NCI-H2081 treated with DMSO at 0.1 percent for 48 hours (cell line): Measurements from ENCODE around the gene MARCHF10.

Experiments
- DNase-seq: peaks from one replicate; lab custom pipeline; 2025; lab: John Stamatoyannopoulos, UW

The MARCHF10 gene

DNA sequence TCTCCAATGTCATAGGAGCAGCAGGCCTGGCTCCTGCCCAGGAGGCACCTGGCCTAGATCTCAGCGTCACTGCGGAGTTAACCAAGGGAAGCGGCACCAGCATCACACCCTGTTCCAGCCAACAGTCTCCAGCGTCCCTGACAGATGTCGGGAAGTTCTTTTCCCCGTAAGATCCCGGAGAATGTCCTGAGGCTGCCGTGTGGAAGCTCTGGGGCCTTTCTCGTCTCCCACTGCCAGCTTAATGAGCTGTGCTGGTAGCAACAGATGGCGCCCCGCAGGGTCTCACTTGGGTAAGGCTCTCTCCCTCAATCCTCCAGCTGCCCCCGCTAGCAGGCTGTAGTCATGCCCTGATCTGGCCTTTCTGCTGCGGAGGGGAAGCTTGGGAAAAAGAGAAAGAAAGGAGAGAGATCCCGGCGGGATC, 57.5 kb downstream of the MARCHF10 start:
- no peak for DNase-seq

DNA sequence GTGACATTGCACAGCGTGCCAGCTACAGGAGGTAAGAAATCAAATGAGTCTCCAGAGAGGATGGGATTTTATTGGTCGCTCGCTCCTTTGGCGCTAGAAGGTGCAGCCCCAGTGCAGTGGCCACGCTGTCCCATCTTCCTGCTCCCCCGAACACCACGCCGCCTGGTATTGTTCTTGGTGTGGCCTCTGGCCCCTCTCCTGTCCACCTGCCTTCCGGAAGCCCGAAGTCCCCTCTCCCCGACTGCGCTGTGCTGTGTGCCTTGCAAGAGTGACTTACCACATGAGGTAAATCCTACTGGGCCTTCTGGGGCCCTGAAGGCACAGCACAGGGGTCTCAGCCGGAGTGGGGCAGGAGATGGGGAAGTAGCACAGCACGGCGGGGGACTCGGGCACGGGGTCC, 58.2 kb downstream of the MARCHF10 start:
- no peak for DNase-seq

DNA sequence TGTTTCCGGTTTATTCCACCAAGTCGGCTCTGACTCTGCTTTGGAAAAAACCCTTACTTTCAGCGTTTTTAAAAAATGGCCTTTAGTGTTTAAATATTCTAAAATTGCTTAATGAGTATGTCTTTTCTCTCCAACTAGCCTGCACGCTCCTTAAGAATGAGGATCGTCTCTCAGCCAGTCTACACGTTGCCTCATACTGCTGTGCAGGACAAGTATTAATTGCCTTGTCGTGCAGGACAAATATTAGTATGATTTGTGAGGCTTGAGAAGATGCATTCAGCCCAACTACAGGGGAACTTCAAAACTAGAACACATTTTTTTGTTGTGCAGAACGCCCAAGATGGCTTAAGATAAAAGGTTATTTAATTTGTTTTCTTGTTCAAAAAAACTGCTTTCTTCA, 61.2 kb downstream of the MARCHF10 start:
- no peak for DNase-seq

GRCh38 chr17:62745806-62746205, 62.3 kb downstream of the MARCHF10 start:
- no peak for DNase-seq

DNA sequence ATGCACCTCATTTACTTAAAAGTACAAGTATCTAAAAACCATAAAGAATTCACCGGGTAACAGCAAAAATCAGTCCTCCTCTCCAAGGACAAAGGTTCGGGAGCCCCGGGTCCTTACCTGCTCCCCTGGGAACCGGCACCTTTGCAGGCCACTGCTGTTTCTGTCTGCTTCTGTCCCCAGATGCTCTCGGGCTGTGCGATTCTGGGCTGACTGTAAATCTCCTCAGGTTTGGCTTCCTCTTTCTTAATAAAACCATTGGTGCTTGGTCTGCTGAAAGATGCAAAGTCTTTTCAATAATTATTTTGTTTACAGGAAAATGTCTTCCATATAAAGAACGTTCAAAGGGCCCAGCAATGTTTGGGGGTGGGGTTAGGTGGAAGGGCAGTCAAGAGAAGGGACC, 63.9 kb downstream of the MARCHF10 start:
- DNase-seq, result no peak

GRCh38 chr17:62741290-62741689, 66.8 kb downstream of the MARCHF10 start:
- DNase-seq, result no peak

DNA sequence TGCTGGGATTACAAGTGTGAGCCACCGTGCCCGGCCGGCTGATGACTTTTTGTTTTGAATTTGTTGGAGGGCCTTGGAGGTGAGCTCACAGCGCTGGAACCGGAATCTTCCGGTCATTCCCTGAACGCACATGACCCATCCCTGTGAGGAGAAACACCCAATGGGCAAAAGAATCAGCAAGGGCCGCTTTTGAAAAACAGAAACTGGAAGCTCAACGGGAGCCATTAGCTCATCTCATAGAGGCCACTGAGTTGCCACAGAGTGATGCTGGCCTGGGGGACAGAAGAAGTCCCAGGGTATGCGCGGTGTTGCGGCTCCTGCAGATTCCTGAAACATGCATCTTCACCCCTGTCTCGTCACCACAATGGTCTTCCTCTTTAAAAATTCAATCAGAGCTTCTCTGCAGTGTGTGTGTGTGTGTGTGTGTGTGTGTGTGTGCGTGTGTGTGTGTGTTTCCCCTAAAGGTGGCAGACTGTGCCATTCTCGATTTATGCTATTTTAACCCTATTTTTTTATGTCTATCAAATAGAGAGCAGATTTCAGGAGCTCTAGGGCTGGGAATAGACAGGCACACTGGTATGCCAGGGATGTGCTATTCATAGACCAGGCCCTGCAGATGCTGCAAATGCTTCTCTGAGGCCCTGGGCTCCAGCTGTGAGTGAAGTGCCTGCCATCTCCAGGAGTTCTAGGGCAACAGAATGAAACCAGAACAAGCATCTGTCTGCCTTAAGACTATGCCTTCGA, 68.3 kb downstream of the MARCHF10 start:
- DNase-seq, result no peak

DNA sequence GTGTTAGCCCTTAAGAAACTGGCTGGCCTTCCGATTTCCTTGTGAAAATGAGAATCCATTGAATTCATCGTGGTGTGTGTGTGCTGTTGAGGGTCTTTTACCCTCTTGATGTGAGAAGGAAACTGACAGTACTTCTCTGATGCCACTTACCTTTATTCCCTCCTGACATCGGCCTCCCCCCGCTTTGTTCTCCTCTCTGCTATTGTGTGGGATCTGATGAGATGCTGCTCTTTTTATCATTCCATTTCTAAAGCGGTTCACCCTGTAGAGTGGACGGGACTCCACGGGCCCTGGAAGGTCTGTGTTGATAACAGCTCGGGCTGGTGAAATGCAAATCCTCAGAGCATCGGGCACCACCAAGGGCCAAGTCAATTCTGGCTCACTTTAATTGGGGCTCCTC, 69.8 kb downstream of the MARCHF10 start:
- no peak for DNase-seq

- DNase-seq, result no peak
Measured at GRCh38 chr17:62737513-62737912, 70.6 kb downstream of the MARCHF10 start.

DNA sequence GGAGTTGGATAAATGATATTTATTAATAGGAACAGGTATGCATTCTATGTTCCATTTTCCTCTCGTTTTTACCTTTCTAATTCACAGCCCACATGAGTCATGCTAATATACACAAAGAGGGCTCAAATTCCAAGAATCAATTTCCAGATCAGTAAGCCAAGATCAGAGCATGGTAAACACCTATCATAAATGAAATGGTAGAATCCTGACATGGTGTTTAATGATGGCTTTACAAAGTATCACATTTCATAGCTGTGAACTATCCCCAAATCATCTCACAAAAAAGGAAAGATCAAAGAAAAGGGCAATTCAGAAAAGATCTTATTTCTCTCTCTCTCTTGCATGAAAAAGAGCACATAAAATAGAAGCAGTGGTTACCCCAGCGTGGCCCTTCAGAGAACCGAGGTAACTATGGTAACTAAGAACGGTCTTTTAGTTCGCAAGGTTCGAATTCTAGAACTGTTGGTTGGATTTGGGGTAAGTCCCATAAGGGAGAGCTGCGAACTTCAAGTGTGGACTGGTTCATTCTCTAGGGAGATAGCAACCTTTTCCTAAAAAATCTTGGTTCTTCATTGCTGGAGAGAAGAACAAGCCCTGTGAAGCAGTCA, 73.0 kb downstream of the MARCHF10 start:
- no peak for DNase-seq

- DNase-seq, result no peak
Measured at GRCh38 chr17:62732125-62732524, 76.0 kb downstream of the MARCHF10 start.

GRCh38 chr17:62727916-62728672, 80.0 kb downstream of the MARCHF10 start:
- DNase-seq, result no peak

GRCh38 chr17:62725791-62726249, 82.3 kb downstream of the MARCHF10 start:
- no peak for DNase-seq

DNA sequence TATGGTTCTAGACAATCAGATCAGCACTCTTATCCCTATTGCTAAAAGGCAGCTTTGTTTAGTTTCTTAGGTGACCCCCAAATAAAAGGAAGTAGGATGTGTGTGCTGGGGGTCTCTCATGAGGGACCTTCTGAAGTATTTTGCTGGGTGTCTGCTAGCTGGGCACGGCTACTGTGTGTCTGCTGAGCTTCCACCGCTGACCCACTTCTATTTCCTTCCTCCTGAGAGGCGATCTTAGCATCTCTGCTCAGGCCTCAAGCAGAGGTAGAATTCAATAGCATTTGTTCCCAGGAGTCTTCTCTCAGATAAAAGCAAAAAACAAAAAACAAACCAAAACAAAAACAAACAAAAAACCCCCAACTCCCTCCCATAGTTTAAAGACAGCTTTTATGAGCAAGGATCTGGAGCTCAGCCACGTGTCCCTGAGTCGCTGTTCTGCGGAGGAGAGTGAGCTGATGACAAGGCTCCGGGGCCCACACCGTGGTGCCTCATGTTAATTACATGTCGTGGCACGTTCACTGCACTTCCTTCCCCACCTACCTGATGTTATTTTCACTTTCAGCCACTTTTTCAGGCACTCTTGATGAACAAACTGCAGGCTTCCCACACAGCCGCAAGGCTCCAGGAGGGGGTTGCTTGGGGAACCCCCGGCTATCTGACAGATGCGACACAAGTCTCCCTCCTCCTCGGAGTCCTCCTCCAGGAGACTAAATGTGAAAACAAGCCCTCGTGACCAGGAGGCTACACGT, 83.5 kb downstream of the MARCHF10 start:
- DNase-seq, result no peak

- DNase-seq, result no peak
Measured at GRCh38 chr17:62723842-62724241, 84.3 kb downstream of the MARCHF10 start.

DNA sequence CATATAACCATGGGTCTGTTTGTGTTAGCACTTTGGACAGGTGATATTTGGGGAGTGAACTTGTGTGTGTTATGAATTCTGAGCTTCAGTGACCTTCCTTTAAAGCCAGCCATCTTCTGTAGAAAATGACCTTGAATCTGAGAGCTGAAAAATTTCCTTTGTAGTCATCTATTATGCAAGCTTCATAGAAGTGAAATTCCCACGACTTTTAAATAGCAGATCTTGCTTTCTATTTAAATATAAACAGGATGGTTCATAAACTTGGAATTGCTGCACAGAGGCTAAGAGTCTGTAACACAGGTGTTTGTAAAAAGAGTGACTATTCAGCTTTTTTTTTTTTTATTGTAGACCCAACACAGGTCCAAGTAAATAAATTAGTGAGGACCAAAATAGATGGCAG, 85.5 kb downstream of the MARCHF10 start:
- DNase-seq, result no peak

- no peak for DNase-seq
Measured at GRCh38 chr17:62720126-62720850, 87.8 kb downstream of the MARCHF10 start.

- DNase-seq, result no peak
Measured at GRCh38 chr17:62719586-62719985, 88.5 kb downstream of the MARCHF10 start.

DNA sequence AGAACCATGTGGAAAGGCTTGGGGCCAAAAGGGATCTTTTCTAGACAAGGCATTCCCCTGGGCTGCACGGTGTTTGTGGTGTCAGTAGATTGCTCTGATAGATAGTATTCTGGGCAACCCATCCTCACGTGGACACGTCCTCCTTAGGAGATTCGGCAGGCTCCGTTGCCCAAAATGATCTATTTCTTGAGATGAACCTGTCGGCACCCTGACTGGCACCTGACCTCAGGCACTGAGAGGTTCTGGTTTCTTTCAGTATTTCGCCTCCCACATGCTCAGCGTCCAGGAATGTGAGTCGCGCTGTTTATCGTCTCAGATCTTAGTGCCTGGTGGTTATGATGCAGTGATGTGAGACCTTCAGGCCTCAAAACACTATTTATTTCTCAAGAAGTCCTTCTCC, 89.7 kb downstream of the MARCHF10 start:
- DNase-seq, result no peak

GRCh38 chr17:62717889-62718288, 90.2 kb downstream of the MARCHF10 start:
- no peak for DNase-seq

DNA sequence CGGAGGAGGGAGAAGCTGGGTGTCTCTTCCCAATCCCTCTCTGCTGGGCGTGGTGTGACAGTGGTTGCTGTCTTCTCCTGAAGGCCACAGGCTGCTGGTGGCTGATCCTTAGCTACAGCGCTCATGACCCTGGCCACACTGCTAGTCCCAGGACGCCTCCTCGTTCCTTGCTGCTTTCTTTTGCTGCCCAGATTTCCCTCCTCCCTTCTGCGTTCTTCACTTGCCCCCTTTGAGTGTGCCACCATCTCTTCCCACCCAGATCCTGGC, 90.6 kb downstream of the MARCHF10 start:
- no peak for DNase-seq
